ENCODE data around the gene KCNQ1. TPM values are rescaled to one million over a fixed set of nuclear protein-coding genes. Genes with fewer than 3 reads are reported as not detected.

KCNQ1 gene
- total RNA-seq, 1 experiment from 2014 or later = not detected

DNA sequence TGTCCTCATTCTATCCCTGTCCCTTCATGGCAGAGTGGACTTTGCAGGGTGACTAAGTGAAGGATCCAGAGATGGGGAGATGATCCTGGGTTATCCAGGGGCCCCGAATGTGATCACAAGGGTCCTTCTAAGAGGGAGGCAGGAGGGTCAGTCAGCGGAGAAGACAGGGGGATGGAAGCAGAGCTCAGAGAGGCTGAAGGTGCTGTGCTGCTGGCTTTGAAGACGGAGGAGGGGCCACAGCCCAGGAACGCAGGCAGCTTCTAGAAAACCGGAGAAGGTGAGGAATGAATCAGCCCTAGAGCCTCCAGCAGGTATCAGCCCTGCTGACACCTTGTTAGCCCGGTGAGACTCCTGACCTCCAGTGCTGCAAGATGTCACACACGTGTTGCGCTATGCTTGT is 377.1 kb downstream of the KCNQ1 start:
- DNase-seq (ENCODE audit: extremely low read depth, low read depth) = no peak

DNA sequence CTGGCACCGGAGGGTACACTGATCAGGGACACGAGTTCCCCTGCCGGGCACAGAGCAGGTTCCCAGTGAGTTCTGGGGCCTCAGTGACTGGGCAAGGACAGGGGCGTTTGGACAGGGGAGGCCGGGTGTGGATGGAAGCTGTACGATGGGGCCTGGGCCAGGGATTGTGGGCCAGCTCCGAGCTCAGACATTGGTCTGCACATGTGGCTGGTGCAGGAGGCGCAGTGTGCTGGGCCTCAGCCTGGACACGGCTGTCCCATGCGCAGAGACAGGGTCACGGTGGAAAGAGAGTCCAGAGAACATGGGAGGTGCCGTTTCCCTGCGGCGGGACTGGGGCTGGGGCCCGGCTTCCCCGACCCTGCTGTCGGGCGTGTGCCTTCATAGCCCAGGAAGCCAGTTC is 380.0 kb downstream of the KCNQ1 start:
- DNase-seq (ENCODE audit: extremely low read depth, low read depth) = no peak

DNA sequence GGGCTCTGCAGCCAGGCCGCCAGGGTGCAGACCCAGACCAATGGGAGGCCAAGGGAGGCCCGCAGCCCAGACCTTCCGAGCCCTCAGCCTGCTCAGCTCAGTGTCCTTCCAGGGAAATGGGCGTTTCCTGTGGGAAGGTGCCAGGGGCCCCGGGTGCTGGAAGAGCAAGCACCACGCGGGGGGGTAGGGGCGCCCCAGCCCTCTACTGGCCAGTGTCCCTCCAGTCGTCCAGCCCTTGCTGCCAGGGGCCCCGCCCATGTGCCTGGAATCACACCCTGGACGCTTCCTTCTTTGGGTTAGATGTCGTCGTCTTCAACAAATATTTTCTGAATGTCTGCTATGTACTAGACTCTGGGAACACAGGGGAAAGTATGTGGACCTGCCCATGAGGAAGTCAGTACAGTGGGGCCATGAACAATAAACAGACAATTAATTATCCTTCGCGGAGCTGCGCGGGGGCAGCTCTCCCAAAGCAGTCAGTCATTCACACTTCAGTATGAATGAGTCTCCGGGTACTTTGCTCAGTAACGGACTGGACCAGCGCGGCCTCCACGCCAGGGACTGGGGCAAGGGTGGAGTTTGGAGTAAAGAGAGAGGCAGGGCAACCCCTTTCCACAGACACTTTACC is 380.6 kb downstream of the KCNQ1 start:
- no peak for DNase-seq (ENCODE audit: extremely low read depth, low read depth)

DNA sequence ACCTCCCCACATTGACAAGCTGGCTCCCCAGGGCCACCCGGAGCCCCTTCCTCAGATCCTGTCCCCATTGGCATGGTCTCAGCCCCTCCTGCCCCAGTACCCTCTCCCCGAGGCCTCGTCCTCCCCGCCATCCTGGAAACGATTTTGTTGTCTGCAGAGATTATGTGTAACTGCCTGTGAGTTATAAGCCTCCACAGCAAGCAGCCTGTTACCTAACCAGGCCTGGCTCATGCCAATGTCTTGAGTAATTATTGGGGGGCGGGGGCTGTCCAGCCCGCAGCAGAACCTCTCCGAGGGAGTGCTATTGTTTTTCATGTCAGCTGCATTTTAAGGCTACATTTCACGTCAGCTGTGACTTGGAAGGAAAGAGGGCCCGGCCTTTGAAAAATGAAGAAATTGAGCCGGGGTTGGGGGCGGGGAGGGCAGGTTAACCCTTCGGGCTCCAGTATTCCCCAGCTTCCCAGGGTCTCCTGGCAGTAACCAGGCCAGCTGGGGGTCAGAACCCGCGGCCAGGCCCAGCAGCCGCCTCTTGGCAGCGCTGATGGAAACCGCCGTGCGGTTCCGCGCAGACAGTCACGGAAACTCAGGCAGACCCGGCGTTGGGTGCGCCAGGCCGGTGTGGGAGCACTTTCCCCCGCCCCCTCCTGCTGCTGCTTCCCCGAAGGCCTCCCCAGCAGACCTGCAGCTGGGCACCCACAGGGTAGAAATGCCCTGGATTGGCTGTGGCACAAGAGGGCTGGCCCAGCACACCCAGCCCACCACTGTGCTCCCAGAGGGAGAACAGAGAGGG is 381.3 kb downstream of the KCNQ1 start:
- no peak for DNase-seq (ENCODE audit: extremely low read depth, low read depth)

DNA sequence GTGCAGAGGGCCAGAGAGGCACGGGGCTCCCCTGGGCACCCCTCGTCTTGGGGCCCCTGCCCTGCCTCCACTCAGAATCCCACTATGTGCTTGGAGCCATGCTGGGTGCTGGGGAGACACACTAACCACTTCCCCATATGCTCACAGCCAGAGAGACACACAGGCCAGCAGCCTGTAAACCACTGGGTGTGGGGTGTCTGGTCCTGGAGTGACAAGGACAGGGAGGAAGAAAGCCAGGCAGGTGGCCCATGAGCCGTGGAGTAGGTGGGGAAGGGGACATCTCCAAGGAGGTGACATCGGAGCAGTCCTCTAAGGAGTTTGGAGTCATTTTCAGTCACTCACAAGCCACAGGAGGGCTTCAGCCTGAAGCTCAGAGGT is 381.9 kb downstream of the KCNQ1 start:
- DNase-seq (ENCODE audit: extremely low read depth, low read depth) = no peak

DNA sequence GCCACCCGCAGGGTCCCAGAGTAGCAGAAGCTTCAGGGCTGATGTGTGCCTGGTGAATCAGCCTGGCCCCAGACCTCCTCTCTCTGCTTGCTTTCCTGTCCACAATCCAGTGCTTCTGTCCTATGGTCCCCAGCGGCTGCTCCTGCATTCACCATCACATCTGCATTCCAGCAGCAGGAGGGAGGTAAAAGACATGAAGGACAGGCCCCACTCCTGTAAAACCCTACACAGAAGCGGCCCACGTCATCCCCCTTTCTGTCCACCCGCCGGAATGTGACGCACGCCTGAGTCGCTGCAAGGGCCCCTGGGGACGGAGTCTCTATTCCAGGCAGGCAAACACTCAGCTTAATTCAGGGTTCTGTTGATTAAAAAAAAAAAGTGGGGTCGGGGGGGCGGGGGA is 382.4 kb downstream of the KCNQ1 start:
- DNase-seq (ENCODE audit: extremely low read depth, low read depth) = no peak

DNA sequence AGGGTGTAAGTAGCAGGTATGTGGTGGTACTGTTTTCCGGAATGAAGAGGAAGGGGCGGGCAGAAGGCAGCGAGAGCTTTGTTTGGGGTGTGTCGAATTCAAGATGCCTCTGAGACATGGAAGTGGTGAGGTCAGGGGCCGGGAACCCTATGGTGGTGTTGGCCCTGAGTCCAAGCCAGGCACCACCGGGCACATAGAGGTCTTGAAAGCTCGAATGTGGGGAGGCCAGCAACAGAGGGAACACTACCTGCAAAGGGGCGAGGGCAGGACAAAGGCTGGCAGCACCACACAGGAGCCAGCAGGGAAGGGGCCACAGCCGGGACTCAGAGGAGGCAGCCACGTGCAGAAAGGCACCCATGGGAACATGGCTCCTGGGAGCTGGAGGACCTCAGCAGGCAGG is 383.0 kb downstream of the KCNQ1 start:
- DNase-seq (ENCODE audit: extremely low read depth, low read depth) = no peak

DNA sequence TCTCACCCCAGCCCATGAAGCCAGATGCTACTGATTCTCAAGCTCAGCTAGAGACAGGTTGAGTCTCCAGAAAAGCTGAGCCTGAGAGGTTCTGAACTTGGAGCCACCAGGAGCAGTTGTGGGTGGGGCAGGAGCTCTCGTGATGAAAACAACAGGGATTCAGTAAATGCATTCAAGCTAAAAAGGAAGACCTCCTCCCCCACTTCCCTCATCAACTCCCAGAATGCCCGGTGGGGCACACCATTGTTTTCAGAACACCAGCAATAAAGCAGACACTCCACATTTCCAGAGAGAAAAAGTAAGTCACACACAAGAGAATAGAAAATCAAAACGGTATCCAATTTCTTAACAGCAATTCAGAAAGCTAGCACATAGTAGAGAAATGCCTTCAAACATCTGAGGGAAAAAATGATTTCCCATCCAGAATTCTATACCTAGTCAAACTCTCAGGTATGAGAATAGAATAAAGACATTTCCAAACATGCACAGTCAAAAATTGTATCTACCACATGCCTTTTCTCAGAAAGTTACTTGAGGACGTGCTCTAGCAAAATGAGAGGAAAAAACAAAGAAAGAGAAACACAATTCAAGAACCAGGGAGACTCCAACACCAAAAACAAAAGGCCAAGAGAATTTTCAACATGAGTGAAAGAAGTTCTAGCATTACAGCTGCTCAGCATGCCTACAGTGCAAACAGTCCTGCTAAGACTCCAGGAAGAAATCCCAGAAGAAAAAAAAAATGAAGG is 383.9 kb downstream of the KCNQ1 start:
- no peak for DNase-seq (ENCODE audit: extremely low read depth, low read depth)

DNA sequence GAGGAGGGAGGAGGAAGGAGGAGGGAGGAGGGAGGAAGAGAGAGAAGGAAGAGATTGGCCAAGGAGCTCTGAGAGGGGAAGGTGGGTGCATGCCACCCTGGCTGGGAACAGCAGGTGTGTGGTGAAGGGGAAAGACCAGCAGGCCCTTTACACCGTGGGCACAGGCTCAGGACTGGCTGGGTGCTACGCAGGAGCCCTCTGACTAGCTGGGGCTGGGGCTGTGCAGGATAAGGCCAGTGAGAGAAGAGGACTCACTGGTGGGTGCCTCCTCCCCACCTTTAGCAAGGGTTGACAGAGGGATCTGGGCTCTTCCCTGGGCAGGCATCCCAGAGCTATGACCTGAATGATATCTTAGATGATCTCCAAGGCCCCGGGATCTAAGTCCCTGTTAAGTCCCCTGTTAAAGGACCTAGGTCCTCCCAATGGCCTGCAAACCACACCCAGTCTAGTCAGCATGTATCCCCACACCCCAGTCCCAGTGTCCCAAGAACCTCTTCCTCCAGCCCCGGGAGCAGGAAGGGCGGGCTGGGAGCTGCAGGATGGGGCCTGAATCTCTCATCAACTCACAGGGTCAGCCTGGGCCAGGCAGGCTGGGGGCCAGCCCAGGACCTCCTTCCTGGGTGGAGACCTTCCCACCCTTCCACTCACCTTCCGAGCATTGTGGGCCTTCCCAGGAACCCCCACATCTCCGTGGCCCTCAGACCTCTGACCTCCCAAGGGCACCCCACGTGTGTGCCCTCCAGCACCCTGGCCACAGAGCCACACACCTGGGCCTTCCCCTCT is 385.4 kb downstream of the KCNQ1 start:
- DNase-seq (ENCODE audit: extremely low read depth, low read depth) = no peak

DNA sequence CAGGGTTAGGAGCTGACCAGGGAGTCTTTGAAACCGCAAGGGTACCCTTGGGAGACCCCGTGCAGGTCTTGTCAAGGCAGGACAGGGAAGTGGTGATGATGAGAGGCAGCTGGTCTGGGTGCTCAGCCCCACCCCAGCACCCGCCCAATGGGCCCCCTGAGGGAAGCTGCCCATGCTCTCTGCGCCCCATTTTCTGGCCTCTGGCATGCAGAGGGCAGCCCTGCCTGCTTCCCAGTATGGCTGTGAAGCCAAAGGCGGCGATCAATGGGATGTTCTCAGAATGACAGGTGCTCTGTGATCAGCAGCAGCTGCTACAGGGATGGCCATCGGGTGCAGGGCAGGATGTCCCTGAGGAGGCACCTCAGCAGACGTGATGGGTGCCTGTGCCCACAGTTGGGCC is 386.1 kb downstream of the KCNQ1 start:
- DNase-seq (ENCODE audit: extremely low read depth, low read depth) = no peak

DNA sequence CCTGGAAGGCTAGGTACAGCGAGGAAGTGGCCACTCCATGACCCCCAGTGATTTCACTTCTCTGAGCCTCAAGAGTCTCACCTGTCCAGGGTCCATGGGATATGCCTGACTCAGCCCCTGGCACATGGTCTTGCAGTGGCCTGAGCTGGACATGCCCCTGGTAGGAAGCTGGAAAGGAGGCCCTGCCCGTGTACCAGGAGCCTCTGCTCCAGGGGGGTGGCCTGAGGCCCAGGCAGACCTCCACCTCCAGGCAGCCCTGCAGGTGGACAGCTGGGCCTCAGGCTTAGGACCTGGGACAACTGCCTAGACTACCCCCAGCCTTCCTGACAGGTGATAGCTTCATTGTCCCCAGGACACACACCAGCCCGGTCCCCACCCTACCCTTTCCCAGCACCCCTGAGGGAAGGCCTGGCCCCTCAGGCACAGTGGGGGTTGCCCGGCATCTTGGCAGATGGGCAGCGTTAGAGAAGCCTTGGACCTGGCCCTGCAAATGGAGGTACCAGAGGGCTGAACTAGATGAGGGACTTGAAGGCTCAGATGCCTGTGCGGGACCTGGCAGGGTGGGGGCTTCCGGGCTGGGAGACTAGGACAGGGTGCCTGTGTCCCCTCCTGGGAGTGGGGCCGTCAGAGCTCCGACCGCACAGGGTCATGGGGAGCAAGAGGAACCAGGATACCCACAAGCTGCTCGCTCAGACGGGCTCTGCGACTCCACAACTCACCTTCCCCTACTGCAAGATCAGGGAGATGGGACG is 387.1 kb downstream of the KCNQ1 start:
- DNase-seq (ENCODE audit: extremely low read depth, low read depth) = no peak

DNA sequence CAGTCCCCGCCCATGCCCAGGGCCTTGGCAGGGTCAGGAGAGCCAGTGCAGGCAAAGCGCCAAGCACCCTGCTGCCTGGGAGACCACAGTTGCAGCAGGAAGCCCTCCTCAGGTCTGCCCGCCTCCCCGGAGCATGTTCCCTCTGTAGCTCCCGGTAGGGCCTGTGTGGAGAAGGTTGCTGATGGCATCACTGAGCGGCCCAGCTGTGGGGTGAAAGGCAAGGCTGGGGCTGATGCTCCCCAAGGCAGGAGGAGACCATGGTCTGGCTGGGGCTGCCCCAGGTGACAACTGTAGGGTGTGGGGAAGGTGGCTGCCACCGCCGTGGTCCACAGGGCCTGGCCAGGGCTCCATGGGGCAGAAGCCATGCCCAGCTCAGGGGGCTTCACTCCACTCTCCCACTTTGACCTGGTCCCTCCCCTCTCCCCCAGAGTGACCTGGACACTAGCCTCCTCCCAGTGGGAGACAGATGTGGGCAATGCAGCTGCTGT is 387.8 kb downstream of the KCNQ1 start:
- no peak for DNase-seq (ENCODE audit: extremely low read depth, low read depth)

DNA sequence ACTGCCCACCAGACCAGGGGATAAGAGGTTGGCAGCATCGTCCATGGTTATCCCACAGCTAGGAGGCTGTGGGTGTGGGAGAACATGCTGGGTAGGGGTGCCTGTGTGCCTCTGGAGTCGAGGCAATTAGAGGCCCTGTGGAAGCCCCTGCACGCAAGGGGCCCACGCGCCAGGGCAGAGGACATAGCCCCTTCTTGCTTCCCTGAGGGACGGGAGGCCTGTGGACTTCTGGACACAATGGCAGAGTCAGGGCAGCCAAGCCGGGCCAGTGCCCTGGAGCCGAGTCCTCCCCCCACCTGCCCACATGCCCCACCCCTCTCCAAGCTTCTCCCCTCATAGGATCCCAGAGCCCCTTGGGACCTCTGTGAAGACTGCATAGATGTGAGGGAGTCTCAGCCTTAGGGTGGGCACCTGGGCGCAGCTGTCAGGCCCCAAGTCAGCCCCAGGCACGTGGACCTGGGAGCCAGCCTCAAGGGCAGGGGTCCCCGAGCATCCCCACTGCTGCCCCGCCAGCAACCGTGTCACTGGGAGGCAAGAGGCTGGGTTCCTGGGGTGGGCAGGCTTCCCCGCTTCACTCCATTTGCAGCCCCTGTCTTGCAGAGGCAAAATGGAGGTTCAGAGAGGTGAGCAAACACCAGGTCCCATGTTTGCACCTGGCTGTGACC is 388.4 kb downstream of the KCNQ1 start:
- no peak for DNase-seq (ENCODE audit: extremely low read depth, low read depth)

DNA sequence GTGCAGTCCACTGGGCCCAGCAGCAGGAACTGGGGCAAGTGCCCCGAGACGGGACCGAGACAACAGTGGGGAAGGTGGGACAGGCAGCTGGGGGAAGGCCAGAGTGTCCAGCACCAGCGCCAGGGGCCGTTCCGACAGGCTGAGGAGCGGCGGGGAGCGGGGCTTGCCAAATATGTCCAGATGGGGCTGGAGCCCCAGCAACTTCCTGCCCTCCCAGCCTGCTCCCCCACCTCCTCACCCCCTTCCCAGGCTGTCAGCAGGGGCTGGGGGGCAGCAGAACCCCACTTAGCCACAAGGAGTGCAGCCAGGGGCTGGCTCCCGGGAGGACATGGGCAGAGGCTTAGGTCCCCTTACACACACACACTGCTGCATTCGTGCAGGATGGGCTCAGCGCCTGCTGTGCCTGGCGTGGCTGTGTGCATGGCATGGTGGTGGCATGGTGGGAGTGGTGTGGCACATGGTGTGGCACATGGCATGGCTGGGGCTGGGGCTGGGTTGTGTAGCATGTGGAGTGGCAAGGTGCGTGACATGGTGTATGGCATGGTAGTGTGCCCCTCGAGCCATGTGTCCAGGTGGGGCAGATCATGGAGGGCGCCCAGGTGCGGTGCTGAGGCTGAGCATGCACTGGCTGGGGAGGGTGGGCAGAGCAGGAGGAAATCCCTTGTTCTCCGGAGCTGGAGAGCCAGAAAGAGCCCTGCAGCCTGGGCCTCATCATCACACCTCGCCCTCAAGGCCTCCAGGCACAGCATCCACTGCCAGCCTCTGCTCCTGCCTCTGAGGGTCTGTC is 389.1 kb downstream of the KCNQ1 start:
- DNase-seq (ENCODE audit: extremely low read depth, low read depth) = no peak

DNA sequence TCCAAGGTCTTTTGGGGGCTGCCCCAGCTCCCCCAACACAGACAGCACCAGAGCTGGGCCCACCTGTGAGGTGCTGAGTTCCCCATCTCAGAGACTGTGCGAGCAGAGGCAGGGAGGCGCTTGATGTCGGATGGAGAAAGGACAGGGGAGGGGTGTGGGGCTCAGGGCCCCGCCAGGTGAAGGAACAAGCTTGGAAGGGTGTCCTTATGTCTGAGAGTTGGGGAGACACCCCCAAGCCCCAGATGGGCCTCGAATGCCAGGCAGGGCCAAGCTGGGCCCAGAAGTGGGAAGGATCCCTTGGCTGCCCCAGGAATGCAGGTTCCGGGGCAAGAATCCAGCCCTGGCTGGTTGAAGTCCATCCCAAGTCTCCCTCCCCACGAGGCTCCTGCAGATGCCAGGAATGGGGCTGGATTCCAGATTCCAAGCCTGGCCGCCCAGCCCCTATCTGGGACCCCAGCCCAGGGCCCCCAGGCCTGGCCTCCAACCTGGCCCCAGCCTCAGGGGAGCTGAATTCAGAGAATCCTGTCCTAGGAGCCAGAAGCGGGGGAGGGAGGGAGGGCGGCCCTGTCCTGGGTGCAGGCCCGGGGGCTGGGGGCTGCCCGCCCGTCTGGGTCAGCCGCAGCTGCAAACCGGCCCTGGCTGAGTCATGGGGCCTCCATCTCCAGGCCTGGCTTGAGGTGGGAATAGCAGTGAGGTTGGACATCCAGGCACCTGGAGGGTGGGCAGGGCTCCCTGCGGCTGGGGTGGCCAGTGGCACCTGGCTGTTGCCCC is 389.9 kb downstream of the KCNQ1 start:
- no peak for DNase-seq (ENCODE audit: extremely low read depth, low read depth)

DNA sequence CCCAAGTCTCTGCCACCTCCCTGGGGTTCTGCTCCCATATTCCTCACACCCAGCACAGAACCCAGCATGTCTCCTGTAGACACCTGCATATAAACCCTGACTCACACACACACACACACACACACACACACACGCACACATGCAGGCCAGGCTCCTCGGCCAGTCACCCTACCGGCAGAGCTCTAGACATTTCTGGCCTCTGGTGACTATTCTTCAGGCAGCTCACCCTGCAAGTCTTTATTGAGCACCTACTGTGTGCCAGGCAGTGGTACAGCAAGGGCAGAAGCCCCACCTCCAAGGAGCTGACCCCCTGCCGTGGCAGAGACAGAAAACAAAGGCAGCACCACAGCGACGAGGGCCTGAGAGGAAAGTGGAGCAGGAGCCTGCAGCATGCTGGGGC is 390.5 kb downstream of the KCNQ1 start:
- DNase-seq (ENCODE audit: extremely low read depth, low read depth) = no peak

DNA sequence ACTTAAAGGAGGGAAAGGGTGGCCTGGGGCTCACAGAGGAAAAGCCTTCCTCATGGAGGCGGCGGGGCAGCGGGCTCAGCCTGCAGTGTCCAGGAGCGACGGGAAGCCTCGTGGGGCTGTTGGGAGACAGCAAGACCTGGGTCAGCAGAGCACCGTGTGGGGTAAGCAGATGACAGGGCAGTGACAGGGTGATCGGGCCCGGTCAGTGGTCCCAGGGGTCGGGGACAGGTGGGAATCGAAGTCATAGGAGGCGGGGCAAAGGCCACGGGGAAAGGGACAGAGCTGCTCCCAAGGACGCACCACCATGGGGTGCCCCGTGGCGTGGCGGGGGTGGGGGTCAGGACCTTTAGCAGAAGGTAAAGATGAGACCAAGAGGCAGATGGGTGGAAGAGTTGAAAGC is 390.9 kb downstream of the KCNQ1 start:
- no peak for DNase-seq (ENCODE audit: extremely low read depth, low read depth)
